H4 (cell line): Measurements from ENCODE around the gene PROSER3. TPM values are rescaled to one million over a fixed set of nuclear protein-coding genes. Genes with fewer than 3 reads are reported as not detected.
"Not testable (repeated sequence)": the region's sequence is repeated elsewhere in the genome, so short reads cannot be mapped to it uniquely, and the experiment has no call there.

ENCODE experiments used
- DNase-seq: peaks from one replicate; pipeline ENCODE4 v3.0.0-alpha.2; 2015; ENCODE audit warnings: low spot score
- total RNA-seq: library from RNA; depleted of rRNA; stranded (reverse); fragments of >200 nt; shearing (Covaris generic); gene quantifications from 2 replicates; pipeline ENCODE4 v1.2.3, GENCODE V29; 2014

Gene PROSER3
- total RNA-seq, 1 experiment from 2014 or later, result 15.3 TPM

- DNase-seq, result no peak
Measured at GRCh38 chr19:35722461-35722860, 35.5 kb upstream of the PROSER3 start.

GRCh38 chr19:35722897-35723296 is 35.1 kb upstream of the PROSER3 start:
- DNase-seq, result no peak

DNA sequence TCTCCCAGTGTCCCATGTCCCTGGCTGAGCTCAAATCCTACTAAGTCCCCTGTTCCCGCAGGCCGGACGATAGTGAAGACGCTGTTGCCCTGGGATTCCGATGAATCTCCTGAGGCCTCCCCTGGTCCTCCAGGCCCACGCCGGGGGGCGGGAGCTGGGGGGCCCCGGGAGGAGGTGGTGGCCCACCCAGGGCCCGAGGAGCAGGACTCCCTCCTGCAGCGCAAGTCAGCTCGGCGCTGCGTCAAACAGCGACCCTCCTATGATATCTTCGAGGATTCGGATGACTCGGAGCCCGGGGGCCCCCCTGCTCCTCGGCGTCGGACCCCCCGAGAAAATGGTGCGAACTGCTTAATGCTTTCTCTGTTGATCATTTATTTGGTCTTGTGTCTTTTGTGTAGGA is 34.3 kb upstream of the PROSER3 start:
- DNase-seq, result no peak

DNA sequence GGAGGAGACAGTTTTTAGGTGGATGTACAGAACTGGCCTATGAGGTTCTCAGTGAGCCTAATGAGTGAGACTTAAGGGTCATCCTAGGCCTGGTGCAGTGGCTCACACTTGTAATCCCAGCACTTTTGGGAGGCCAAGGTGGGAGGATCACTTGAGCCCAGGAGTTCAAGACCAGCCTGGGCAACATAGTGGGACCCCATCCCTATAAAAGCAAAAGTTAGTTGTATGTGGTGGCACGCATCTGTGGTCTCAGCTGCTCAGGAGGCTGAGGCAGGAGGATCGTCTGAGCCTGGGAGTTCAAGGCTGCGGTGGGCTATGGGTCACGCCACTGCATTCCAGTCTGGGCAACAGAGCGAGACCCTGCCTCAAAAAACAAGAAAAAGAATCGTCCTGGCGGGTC is 33.8 kb upstream of the PROSER3 start:
- not testable (repeated sequence) for DNase-seq

GRCh38 chr19:35724560-35724959 is 33.4 kb upstream of the PROSER3 start:
- DNase-seq, result no peak

GRCh38 chr19:35725216-35725861 is 32.6 kb upstream of the PROSER3 start:
- DNase-seq, result no peak

GRCh38 chr19:35727053-35727955 is 30.7 kb upstream of the PROSER3 start:
- no peak for DNase-seq

DNA sequence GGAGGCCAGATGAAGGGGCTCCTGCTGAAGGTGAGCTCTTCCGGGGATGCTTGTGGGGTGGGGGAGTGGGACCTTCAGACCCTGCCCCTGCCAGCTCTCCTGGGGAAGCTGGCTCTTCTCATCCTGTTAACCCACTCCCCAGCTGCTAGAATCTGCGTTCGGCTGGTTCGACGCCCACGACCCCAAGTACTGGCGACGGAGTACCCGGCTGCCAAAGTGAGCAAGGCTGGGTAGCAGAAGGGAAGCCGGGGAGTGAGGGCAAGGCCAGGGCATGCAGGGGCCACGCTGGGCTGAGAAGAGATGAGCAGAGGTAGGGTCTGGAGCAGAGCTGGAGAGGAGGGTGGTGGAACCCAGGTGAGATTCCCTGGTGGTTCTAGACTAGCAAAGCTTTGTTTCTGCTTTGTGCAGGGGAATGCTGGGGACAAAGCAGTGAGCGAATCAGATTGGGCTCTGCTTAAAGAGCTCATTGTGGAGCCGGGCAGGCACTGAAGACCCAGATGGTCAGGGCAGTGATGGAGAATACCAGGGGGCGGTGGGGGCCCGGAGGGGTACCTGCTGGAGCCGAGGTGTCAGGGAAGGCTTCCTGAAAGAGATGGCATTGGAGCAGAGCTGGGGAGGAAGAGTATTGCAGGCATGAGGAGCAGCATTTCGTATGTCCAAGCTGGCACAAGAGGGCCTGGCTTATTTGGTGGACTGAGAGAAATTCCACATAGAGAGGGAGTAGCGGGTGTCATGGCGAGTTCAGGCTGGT is 29.8 kb upstream of the PROSER3 start:
- no peak for DNase-seq

DNA sequence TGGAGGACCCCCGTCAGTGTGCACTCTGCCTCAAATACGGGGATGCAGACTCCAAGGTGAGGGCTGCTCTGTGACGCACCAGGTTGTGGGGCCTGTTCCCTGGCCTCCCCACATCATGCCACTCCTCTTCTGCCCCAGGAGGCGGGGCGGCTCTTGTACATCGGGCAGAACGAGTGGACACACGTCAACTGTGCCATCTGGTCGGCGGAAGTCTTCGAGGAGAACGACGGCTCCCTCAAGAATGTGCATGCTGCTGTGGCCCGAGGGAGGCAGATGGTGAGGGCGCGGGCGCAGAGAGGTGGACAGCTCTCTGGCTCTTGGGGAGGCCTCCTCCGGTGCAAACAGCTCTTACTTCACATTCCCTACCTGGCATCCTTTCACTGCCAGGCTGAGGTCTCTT is 29.0 kb upstream of the PROSER3 start:
- DNase-seq, result no peak

- no peak for DNase-seq
Measured at GRCh38 chr19:35729763-35730162, 28.2 kb upstream of the PROSER3 start.

DNA sequence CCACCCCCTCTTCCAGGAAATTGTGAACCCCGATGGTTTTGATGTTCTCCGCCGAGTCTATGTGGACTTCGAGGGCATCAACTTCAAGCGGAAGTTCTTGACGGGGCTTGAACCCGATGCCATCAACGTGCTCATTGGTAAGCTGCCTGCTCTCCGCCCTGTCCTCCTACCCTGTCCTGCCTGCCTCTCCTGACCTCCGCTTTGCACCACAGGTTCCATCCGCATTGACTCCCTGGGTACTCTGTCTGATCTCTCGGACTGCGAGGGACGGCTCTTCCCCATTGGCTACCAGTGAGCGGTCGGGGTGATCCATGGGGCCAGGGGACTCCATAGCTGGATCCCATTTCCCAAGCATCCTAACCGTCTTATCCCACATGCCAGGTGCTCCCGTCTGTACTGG is 27.6 kb upstream of the PROSER3 start:
- no peak for DNase-seq

DNA sequence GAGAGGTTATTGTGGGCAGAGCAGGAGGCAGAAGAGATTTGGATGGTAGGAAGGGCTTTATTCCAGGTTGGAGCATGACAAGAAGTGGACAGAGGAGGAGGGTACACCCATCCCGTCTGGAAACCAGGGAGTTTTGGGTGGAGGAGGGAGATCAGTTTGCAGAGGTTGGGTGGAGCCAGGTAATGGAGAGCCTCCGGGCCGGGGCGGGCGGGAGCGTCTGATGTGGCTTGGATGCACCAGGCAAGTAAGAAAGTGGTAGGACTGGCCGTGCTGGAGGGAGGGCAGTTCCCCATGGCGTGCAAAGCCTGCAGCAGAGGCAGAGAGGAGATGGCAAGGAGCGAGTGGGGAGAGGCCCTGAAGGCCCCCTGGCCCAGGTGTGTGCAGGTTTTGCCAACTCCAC is 26.6 kb upstream of the PROSER3 start:
- no peak for DNase-seq

- no peak for DNase-seq
Measured at GRCh38 chr19:35731779-35732405, 26.1 kb upstream of the PROSER3 start.

- DNase-seq, result no peak
Measured at GRCh38 chr19:35732540-35733179, 25.3 kb upstream of the PROSER3 start.

DNA sequence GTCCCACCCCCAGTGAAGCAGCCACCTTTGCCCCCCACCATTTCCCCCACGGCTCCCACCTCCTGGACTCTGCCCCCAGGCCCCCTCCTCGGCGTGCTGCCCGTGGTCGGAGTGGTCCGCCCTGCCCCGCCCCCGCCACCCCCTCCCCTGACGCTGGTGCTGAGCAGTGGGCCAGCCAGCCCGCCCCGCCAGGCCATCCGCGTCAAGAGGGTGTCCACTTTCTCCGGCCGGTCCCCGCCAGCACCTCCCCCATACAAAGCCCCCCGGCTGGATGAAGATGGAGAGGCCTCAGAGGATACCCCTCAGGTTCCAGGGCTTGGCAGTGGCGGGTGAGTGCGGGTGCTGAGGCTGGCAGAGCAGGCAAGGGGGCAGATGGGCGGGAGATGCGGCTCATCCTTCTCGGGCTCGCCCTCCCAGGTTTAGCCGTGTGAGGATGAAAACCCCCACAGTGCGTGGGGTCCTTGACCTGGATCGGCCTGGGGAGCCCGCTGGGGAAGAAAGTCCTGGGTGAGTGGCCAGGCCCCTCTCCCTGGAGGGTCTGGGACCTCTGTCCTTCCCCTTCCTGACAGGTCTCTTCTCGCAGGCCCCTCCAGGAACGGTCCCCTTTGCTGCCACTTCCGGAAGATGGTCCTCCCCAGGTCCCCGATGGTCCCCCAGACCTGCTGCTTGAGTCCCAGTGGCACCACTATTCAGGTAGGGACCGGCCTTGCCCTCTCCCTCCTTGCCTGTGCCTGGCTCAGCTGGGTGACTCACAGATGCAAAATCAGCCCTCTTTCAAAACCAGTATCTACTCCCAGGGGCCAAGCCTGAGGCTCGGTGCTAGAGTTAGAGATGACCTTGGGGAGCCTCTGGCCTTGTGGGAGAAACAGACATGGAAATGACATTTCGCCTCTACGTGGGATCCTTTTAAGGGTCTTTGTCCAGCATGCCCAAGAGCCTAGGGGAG is 24.5 kb upstream of the PROSER3 start:
- no peak for DNase-seq

- DNase-seq, result no peak
Measured at GRCh38 chr19:35734273-35734672, 23.7 kb upstream of the PROSER3 start.

DNA sequence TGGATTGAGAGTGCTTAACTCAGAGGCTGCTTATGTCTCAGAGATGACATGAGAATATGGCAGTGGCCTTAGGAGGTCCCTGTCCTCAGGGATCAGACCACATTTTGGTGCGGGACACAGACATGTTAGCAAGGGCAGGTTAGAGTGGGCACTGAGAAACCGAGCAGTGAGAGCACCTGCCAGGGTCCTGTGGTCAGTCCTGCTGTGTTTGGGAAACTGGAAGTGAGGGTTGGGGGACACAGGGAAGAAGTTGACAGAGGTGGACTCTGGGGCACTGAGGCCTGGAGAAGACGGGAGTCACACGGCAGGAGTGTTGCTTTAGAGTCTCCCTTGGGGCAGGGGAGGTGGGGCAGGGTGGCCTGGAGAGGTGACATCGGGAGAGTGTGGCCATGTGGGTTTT is 23.1 kb upstream of the PROSER3 start:
- DNase-seq, result no peak

DNA sequence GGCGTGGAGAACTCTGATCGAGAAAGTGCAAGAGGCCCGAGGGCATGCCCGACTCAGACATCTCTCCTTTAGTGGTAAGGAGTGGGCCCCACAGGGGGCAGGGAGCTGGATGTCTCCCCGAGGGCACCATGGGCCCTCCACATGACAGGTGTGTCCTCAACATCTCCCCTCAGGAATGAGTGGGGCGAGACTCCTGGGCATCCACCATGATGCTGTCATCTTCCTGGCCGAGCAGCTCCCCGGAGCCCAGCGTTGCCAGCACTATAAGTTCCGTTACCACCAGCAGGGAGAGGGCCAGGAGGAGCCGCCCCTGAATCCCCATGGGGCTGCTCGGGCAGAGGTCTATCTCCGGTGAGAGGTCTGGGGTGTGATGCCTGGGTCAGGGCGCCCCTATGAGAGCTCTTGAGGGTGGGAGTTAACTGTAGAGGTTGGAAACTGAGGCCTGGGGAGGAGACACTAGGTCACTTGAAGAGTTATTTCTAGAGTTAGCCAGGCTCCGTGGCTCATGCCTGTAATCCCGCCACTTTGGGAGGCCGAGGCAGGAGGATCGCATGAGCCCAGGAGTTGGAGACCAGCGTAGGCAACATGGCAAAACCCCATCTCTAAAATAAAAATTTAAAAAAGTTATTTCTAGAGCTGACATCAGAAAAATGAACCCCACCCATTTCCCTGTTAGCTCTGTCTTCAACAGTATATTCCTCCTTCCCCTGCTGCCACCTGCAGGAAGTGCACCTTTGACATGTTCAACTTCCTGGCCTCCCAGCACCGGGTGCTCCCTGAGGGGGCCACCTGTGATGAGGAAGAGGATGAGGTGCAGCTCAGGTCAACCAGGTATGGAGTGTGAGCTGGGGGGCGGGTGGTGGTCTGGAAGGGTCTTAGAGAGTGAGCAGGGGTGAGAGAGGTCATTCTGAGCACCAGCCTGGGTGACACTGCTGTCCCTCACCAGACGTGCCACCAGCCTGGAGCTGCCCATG is 20.8 kb upstream of the PROSER3 start:
- no peak for DNase-seq
